H1 (cell line): ENCODE results near the gene ZBTB16. TPM values are rescaled to one million over a fixed set of nuclear protein-coding genes. Genes with fewer than 3 reads are reported as not detected.

Source experiments
- BACH1 ChIP-seq: IDR thresholded peaks from 2 replicates; pipeline ENCODE4 v1.6.1; 2012; ENCODE audit warnings: low read length, improper control_type of control experiment
- EGR1 ChIP-seq: IDR thresholded peaks from 2 replicates; pipeline ENCODE4 v1.6.1; 2011; ENCODE audit warnings: low read depth, low read length, borderline replicate concordance
- KDM4A ChIP-seq: IDR thresholded peaks from one replicate; pipeline ENCODE4 v1.7.1; 2012; ENCODE audit warnings: low read depth, mild to moderate bottlenecking, moderate library complexity, low read length, inconsistent platforms; ENCODE audit not compliant: severe bottlenecking
- polyA plus RNA-seq, 7 experiments: library from polyadenylated mRNA; depleted of rRNA in 3 of 7; stranded (reverse) in 5 of 7; unstranded in 2 of 7; fragments of >200 nt in 5 of 7; fragments of 200-250 nt in 2 of 7; gene quantifications; 1 replicate in 5 of 7; 2 replicates in 1 of 7; 4 replicates in 1 of 7; pipeline versions ENCODE4 v1.2.1 to v1.2.3, GENCODE V29; 2011 to 2013; ENCODE audit warnings: missing spikeins in 2 of 7, mixed read lengths in 2 of 7
- total RNA-seq: library from RNA; stranded (reverse); fragmentation: NEBNext Ultra II Directional; extraction: Animal tissue kit (Norgen Biotek cat#: 25700); gene quantifications from 2 replicates; pipeline ENCODE4 v1.2.1, GENCODE V29; 2021

The ZBTB16 gene
- total and polyA plus RNA-seq, 2 of the 8 experiments (the other 6 are each of a cell fraction or from before 2014, with no cell fraction given) = 0.12 to 0.61 TPM

DNA sequence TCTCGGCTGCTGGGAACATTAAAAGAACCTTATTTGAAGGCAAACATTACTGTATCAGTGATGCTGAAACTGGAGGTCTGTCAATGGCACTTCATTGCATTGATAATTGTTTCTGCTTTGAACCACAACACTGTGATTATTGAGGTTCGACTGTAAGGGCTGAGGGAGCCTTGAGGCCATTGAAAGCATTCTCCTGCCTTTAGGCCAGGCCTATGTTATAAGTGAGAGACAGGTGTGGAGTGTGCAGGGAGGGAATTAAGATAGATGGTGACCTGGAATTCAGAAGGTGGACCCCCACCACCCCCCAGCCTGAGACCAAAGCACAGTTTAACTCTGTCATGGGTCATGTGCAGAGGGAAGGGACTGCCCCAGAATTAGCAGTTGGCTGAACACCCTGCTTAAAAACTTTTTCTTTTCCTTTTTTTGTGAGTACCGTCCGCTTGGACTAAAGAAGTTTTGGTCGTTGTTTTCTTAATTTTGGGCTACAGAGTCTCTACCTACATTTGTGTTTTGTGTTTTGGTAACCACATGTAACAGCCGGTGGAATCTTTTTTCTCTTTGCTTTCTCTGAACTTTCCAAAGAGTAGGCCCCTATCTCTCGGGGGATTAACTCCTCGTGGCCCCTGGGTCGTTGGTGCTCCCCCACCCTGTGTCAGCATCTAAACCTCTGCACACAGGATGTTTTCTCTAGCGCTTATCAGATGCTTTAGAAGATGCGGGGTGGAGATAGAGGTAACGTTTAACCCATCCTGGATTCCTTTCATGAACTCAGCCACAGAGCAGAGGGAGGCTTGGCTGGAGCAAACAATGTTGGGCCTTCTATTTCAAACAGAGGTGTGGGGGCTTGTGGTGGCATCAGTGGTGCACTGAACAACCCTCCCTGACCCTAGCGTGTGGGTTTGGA is 43.7 kb downstream of the ZBTB16 start (continued):
- TF ChIP-seq KDM4A (no peak), BACH1 (no peak), EGR1 (no peak)
